ENCODE data around the gene TP53. TPM values are rescaled to one million over a fixed set of nuclear protein-coding genes. Genes with fewer than 3 reads are reported as not detected.
A peak's percentile ranks its signal among the peaks of the same experiment; 100 is the strongest.

TP53 gene
- total RNA-seq, 4 donors from 2014 or later, result 5.9 to 58.3 (median 30.7) TPM

GRCh38 chr17:7715936-7716886 is 28.9 kb upstream of the TP53 start:
- peak overlapping the region in 1 of 2 donors; percentile 71 for H3K27ac ChIP-seq
- peaks cover 0 to 3% of the 10 kb centered on the region in 2 donors for H3K4me1 ChIP-seq
- intact Hi-C loops (cut with DNase I; ENCODE audit: low total_unique reads), result no loop called here
- no peaks in the 10 kb centered on the region for H3K27me3 ChIP-seq
- TF ChIP-seq POLR2A (IDR thresholded peaks at IDR 0.05) (no peak), CTCF (IDR thresholded peaks at IDR 0.05) (no peak)
- peak overlapping the region; percentile 45 to 70 for H3K4me3 ChIP-seq
- no peaks in the 10 kb centered on the region for H3K9me3 ChIP-seq
- no peaks in the 10 kb centered on the region for H3K36me3 ChIP-seq
- no peak for DNase-seq

GRCh38 chr17:7714721-7715594 is 27.7 kb upstream of the TP53 start:
- Histone ChIP-seq H3K9me3 (no peaks in the 10 kb centered on the region), H3K36me3 (no peaks in the 10 kb centered on the region), H3K4me3 (no peak overlapping the region), H3K27ac (no peak overlapping the region), H3K4me1 (peaks cover 0 to 3% of the 10 kb centered on the region in 2 donors), H3K27me3 (no peaks in the 10 kb centered on the region)
- intact Hi-C loops (cut with DNase I; ENCODE audit: low total_unique reads), result no loop called here
- DNase-seq, result no peak
- no peak for TF ChIP-seq CTCF (IDR thresholded peaks at IDR 0.05)
- no peak for TF ChIP-seq POLR2A (IDR thresholded peaks at IDR 0.05)

GRCh38 chr17:7713782-7714181 is 26.5 kb upstream of the TP53 start:
- TF ChIP-seq POLR2A (IDR thresholded peaks at IDR 0.05) (no peak), CTCF (IDR thresholded peaks at IDR 0.05) (no peak)
- H3K36me3 ChIP-seq, result no peaks in the 10 kb centered on the region
- DNase-seq, result no peak
- H3K27me3 ChIP-seq, result no peaks in the 10 kb centered on the region
- intact Hi-C loops (cut with DNase I; ENCODE audit: low total_unique reads), result no loop called here
- H3K4me3 ChIP-seq, result no peak overlapping the region
- H3K27ac ChIP-seq, result no peak overlapping the region
- no peaks in the 10 kb centered on the region for H3K9me3 ChIP-seq
- peaks cover 0 to 3% of the 10 kb centered on the region in 2 donors for H3K4me1 ChIP-seq

- TF ChIP-seq POLR2A (IDR thresholded peaks at IDR 0.05), result no peak
- TF ChIP-seq CTCF (IDR thresholded peaks at IDR 0.05), result no peak
Observed at GRCh38 chr17:7712111-7712771, 25.0 kb upstream of the TP53 start.

More at GRCh38 chr17:7712111-7712771, 25.0 kb upstream of the TP53 start:
- Histone ChIP-seq H3K4me1 (peaks cover 0 to 3% of the 10 kb centered on the region in 2 donors), H3K27ac (no peak overlapping the region), H3K4me3 (no peak overlapping the region), H3K9me3 (no peaks in the 10 kb centered on the region), H3K27me3 (no peaks in the 10 kb centered on the region), H3K36me3 (no peaks in the 10 kb centered on the region)
- DNase-seq, result no peak
- intact Hi-C loops (cut with DNase I; ENCODE audit: low total_unique reads), result no loop called here

All from uterus (tissue), 4 donors.